Ectodermal cell (in vitro differentiated cells): ENCODE results near the gene NOS3.

Source experiments
- H3K27ac ChIP-seq: 2 replicates; pipeline ENCODE4 v1.7.0; 2013; ENCODE audit warnings: mild to moderate bottlenecking, low read depth, low read length; ENCODE audit not compliant: insufficient read depth, poor library complexity, severe bottlenecking
- H3K27me3 ChIP-seq: 2 replicates; pipeline ENCODE4 v1.7.0; 2013; ENCODE audit warnings: mild to moderate bottlenecking, low read length; ENCODE audit not compliant: insufficient read depth, control insufficient read depth, poor library complexity, severe bottlenecking
- H3K36me3 ChIP-seq: one replicate; pipeline ENCODE4 v1.7.0; 2013; ENCODE audit warnings: low read length; ENCODE audit not compliant: control insufficient read depth, insufficient read depth
- H3K4me1 ChIP-seq: one replicate; pipeline ENCODE4 v1.7.0; 2013; ENCODE audit warnings: low read length; ENCODE audit not compliant: control insufficient read depth, insufficient read depth
- H3K4me3 ChIP-seq: 2 replicates; pipeline ENCODE4 v1.7.0; 2013; ENCODE audit warnings: low read depth, low read length, control low read depth; ENCODE audit not compliant: insufficient read depth
- H3K9me3 ChIP-seq: 2 replicates; pipeline ENCODE4 v1.7.0; 2013; ENCODE audit warnings: mild to moderate bottlenecking, low read length, moderate library complexity; ENCODE audit not compliant: control insufficient read depth
- WGBS, 2 experiments: methylation state at CpG; one replicate each; pipeline ENCODE4 v1.1.7; 2013; ENCODE audit warnings: missing lambda C conversion rate in 2 of 2; 5-methylcytosine and 5-hydroxymethylcytosine counted together

Gene NOS3

DNA sequence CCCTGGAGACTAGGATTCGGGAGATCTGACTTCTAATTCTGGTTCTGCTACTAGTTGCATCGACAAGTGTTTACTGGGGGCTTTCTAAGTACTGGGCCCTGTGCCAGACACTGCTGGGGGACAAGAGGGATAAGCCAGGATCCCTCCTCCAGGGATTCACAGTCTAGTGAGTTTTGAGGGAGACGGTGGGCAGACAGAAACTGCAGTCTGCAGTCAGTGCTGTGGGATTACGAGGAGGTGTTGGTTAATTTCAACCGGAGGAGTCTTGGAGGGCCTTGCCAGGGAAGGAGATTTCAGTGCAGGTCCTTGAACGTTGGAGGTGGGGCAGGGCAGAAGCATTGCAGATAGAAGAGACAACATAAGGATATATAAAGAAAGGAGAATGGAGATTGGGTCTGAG lies 9.2 kb upstream of the NOS3 start:
- Histone ChIP-seq H3K4me3 (no peak overlapping the region), H3K9me3 (no peaks in the 10 kb centered on the region), H3K4me1 (peaks cover 25% of the 10 kb centered on the region), H3K36me3 (no peaks in the 10 kb centered on the region), H3K27me3 (peaks cover 9% of the 10 kb centered on the region), H3K27ac (no peak overlapping the region)
- 83 to 84% methylated on average over 5 of the region's 6 CpGs for WGBS, 2 experiments

DNA sequence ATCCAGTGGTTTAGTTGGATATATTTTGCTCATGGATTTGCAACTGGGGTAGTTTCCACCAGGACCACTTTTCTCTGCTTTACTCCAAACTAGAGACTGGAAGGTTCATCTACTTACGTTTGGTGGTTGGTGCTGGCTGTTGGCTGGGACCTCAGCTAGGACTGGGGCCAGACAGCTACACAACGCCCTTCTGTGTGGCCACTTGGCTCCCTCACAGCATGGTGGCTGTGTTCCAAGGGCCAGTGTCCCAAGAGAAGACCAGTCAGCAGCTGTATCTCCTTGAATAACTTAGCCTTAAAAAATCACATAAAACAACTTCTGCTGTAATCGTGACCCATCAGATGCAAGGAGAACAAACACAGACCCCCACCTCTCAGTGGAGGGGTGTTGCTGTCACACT lies 8.5 kb upstream of the NOS3 start:
- Histone ChIP-seq H3K4me1 (peaks cover 18% of the 10 kb centered on the region), H3K4me3 (no peak overlapping the region), H3K9me3 (no peaks in the 10 kb centered on the region), H3K27ac (no peak overlapping the region), H3K36me3 (no peaks in the 10 kb centered on the region), H3K27me3 (peaks cover 2% of the 10 kb centered on the region)
- WGBS, 2 experiments: 77 to 87% methylated on average over 3 of the region's 3 CpGs

DNA sequence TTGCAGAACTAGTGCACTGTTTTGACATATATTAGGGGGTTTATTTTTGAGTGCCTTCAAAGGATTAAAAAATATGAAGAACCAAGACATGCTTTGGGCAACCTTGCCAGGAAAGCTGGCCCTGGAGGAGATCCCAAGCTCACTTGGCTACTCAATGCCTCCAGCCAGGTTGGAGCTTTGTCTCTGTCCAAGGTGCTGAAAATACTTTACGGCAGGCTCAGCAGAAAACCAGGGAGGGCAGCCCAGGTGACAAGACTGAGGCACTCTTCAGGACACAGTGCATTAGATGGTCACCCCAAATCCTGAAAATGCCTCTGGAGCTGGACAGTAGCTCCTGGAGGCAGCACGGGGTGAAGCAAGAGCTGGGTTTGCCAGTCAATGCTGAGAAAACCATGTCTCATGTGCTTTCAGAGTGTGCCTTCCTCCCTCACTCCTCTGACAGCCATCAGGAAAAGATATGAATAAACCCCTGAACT lies 6.9 kb upstream of the NOS3 start:
- Histone ChIP-seq H3K36me3 (no peaks in the 10 kb centered on the region), H3K27me3 (no peaks in the 10 kb centered on the region), H3K4me1 (peaks cover 17% of the 10 kb centered on the region), H3K27ac (no peak overlapping the region), H3K9me3 (no peaks in the 10 kb centered on the region), H3K4me3 (no peak overlapping the region)
- WGBS, 2 experiments: 8 to 14% methylated on average over 2 of the region's 2 CpGs

DNA sequence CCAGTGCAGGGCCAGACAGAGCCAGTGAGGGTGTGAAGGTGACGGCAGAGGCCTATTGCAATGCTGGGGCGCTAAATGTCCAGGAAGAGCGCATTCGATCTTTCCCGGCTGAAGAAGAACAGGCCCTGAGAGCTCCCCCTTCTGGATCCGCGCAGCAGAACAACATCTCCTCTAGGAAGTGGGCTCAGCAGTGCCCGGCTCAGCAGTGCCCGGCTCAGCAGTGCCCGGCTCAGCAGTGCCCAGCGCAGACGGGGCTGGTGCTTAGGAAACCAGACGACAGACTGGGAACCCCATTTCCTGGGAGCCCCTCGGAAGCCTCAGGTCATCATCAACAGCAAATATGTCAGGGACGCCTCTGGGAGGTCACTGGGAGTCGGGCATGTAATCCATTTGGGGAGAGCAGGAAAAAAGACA lies 4.7 kb upstream of the NOS3 start:
- H3K4me3 ChIP-seq: no peak overlapping the region
- WGBS, 2 experiments: 21 to 24% methylated on average over 16 of the region's 16 CpGs
- H3K27ac ChIP-seq: no peak overlapping the region
- peaks cover 2% of the 10 kb centered on the region for H3K4me1 ChIP-seq
- H3K27me3 ChIP-seq: no peaks in the 10 kb centered on the region
- H3K36me3 ChIP-seq: no peaks in the 10 kb centered on the region
- peaks cover 2% of the 10 kb centered on the region for H3K9me3 ChIP-seq

GRCh38 chr7:150986556-150986955 lies 4.3 kb upstream of the NOS3 start:
- Histone ChIP-seq H3K4me3 (no peak overlapping the region), H3K27me3 (no peaks in the 10 kb centered on the region), H3K4me1 (no peaks in the 10 kb centered on the region), H3K27ac (no peak overlapping the region), H3K9me3 (peaks cover 2% of the 10 kb centered on the region), H3K36me3 (no peaks in the 10 kb centered on the region)
- WGBS, 2 experiments: 88 to 90% methylated on average over 5 of the region's 5 CpGs

GRCh38 chr7:150988230-150989226 lies 2.3 kb upstream of the NOS3 start:
- 29 to 31% methylated on average over 31 of the region's 31 CpGs for WGBS, 2 experiments

GRCh38 chr7:150989456-150989855 lies 1.4 kb upstream of the NOS3 start:
- WGBS, 2 experiments: 92 to 93% methylated on average over 7 of the region's 7 CpGs
- Histone ChIP-seq H3K27me3 (no peaks in the 10 kb centered on the region), H3K4me3 (no peak overlapping the region), H3K9me3 (peaks cover 2% of the 10 kb centered on the region), H3K4me1 (peaks cover 14% of the 10 kb centered on the region), H3K27ac (no peak overlapping the region), H3K36me3 (no peaks in the 10 kb centered on the region)

More at GRCh38 chr7:150988230-150989226, 2.3 kb upstream of the NOS3 start:
- Histone ChIP-seq H3K27ac (no peak overlapping the region), H3K4me1 (peaks cover 6% of the 10 kb centered on the region), H3K9me3 (peaks cover 2% of the 10 kb centered on the region), H3K27me3 (no peaks in the 10 kb centered on the region), H3K36me3 (no peaks in the 10 kb centered on the region), H3K4me3 (peak overlapping the region; percentile 23)

DNA sequence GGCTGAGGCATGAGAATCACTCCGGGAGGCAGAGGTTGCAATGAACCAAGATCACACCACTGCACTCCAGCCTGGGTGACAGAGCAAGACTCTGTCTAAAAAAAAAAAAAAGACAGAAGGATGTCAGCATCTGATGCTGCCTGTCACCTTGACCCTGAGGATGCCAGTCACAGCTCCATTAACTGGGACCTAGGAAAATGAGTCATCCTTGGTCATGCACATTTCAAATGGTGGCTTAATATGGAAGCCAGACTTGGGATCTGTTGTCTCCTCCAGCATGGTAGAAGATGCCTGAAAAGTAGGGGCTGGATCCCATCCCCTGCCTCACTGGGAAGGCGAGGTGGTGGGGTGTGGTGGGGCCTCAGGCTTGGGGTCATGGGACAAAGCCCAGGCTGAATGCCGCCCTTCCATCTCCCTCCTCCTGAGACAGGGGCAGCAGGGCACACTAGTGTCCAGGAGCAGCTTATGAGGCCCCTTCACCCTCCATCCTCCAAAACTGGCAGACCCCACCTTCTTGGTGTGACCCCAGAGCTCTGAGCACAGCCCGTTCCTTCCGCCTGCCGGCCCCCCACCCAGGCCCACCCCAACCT lies 1.3 kb downstream of the NOS3 start:
- no peaks in the 10 kb centered on the region for H3K36me3 ChIP-seq
- no peak overlapping the region for H3K27ac ChIP-seq
- peaks cover 25% of the 10 kb centered on the region for H3K4me1 ChIP-seq
- H3K9me3 ChIP-seq: peaks cover 2% of the 10 kb centered on the region
- H3K4me3 ChIP-seq: no peak overlapping the region
- 87 to 92% methylated on average over 6 of the region's 6 CpGs for WGBS, 2 experiments
- no peaks in the 10 kb centered on the region for H3K27me3 ChIP-seq

GRCh38 chr7:150992833-150993302 lies 2.1 kb downstream of the NOS3 start:
- WGBS, 2 experiments: 13 to 14% methylated on average over 5 of the region's 5 CpGs
- peaks cover 29% of the 10 kb centered on the region for H3K4me1 ChIP-seq

GRCh38 chr7:150993511-150993910 lies 2.7 kb downstream of the NOS3 start:
- H3K4me3 ChIP-seq: no peak overlapping the region
- H3K4me1 ChIP-seq: peaks cover 29% of the 10 kb centered on the region
- peaks cover 2% of the 10 kb centered on the region for H3K9me3 ChIP-seq
- no peak overlapping the region for H3K27ac ChIP-seq
- H3K36me3 ChIP-seq: no peaks in the 10 kb centered on the region
- no peaks in the 10 kb centered on the region for H3K27me3 ChIP-seq
- 54 to 55% methylated on average over 14 of the region's 14 CpGs for WGBS, 2 experiments

More at GRCh38 chr7:150992833-150993302, 2.1 kb downstream of the NOS3 start:
- Histone ChIP-seq H3K36me3 (no peaks in the 10 kb centered on the region), H3K9me3 (peaks cover 2% of the 10 kb centered on the region), H3K27ac (no peak overlapping the region), H3K27me3 (no peaks in the 10 kb centered on the region), H3K4me3 (no peak overlapping the region)
